Subcutaneous adipose tissue (tissue), 4 donors: ENCODE measurements around the gene OLFM1. TPM values are rescaled to one million over a fixed set of nuclear protein-coding genes. Genes with fewer than 3 reads are reported as not detected.

Source experiments
- CTCF ChIP-seq: fragments of 450-650 bp; IDR thresholded peaks from one replicate; pipeline ENCODE4 v1.5.1; 2016; ENCODE audit warnings: low read depth, mild to moderate bottlenecking, control low read depth, antibody characterized with exemption, moderate library complexity
- total RNA-seq, 4 donors: library from RNA; depleted of rRNA; stranded (reverse); fragments of >200 nt; gene quantifications; one replicate each; pipeline ENCODE4 v1.1.0, GENCODE V29; 2016

Gene OLFM1
- total RNA-seq, 4 donors from 2014 or later: 10.9 to 25.6 (median 22.8) TPM

DNA sequence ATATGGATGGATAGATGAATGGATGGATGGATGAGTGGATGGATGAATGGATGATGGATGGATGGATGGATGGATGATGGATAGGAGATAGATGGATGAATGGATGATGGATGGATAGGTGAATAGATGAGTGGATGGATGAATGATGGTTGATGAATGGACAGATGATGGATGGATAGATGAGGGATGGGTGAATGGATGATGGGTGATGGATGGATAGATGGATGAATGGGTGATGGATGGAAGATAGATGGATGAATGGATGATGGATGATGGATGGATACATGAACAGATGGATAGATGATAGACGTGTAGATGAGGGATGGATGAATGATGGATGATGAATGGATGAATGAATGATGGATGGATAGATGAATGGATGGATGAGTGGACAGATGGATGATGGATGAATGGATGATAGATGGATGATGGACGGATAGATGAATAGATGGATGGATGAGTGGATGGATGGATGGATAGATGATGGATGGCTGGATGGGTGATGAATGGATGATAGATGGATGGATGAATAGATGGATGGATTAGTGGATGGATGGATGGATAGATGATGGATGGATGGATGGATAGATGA lies 53.8 kb downstream of the OLFM1 start:
- TF ChIP-seq CTCF: no peak

- TF ChIP-seq CTCF: no peak
These were observed 57.2 kb downstream of the OLFM1 start for GRCh38 chr9:135144581-135145170.

GRCh38 chr9:135145312-135145711 lies 57.8 kb downstream of the OLFM1 start:
- no peak for TF ChIP-seq CTCF

GRCh38 chr9:135146241-135146640 lies 58.8 kb downstream of the OLFM1 start:
- TF ChIP-seq CTCF: no peak

GRCh38 chr9:135146766-135147473 lies 59.5 kb downstream of the OLFM1 start:
- no peak for TF ChIP-seq CTCF

DNA sequence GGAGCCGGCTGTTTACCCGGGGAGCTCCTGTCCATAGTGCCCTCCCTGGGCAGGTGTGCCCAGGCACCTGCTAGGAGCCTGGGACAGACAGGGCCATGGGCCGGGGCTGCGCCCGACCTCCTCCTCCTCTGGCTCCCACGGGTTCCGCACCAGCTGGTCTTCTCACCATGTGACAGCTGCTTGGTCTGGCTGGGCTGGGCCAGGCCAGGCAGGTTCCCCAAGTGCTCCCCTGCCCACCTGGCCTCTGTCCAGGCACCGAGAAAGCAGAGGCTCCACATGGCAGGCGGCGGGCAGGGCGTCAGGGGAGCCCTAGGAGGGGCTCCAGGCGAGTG lies 60.0 kb downstream of the OLFM1 start:
- no peak for TF ChIP-seq CTCF

- no peak for TF ChIP-seq CTCF
These were observed 60.5 kb downstream of the OLFM1 start for GRCh38 chr9:135147938-135148337.
